ENCODE results near the gene MGAM2.

- no peak for TF ChIP-seq CTCF (IDR thresholded peaks at IDR 0.05; ENCODE audit: low read depth, low read length, missing input control)
- no peak for TF ChIP-seq TAF1 (conservative IDR thresholded peaks at IDR 0.05)
- no peak for TF ChIP-seq NR2F2 (IDR thresholded peaks at IDR 0.05)
These were observed 19.6 kb upstream of the MGAM2 start for GRCh38 chr7:142091961-142092360.

All from liver (tissue), 3 donors.